Keratinocyte (primary cell): Measurements from ENCODE around the gene SPTBN4. TPM values are rescaled to one million over a fixed set of nuclear protein-coding genes. Genes with fewer than 3 reads are reported as not detected.

Experiments
- DNase-seq: peaks from one replicate; pipeline ENCODE4 v3.0.0-alpha.2; 2011; ENCODE audit warnings: low read depth, missing footprints, low spot score
- FAIRE-seq: peaks from 2 replicates; lab custom pipeline; 2011; peaks lifted over from hg19 to GRCh38; lab: Jason Lieb, UNC
- H2AFZ ChIP-seq: 2 replicates; pipeline ENCODE4 v1.6.0; 2012; ENCODE audit warnings: low read length, control low read depth, inconsistent platforms; ENCODE audit not compliant: control insufficient read depth
- H3K27ac ChIP-seq: 2 replicates; pipeline ENCODE4 v1.5.1; 2011; ENCODE audit warnings: low read length; ENCODE audit not compliant: control insufficient read depth, insufficient read depth
- H3K27me3 ChIP-seq: 3 replicates; pipeline ENCODE4 v1.6.0; 2011; ENCODE audit warnings: low read length; ENCODE audit not compliant: control insufficient read depth, insufficient read depth; ENCODE audit errors: extremely low read depth
- H3K36me3 ChIP-seq, 2 experiments: 2 replicates in 1 of 2; 3 replicates in 1 of 2; pipeline ENCODE4 v1.5.1; 2011; ENCODE audit warnings: low read length in 2 of 2, mild to moderate bottlenecking in 1 of 2; ENCODE audit not compliant: control insufficient read depth in 2 of 2, insufficient read depth in 2 of 2; ENCODE audit errors: extremely low read depth in 1 of 2
- H3K4me1 ChIP-seq: 3 replicates; pipeline ENCODE4 v1.5.1; 2011; ENCODE audit warnings: low read length; ENCODE audit not compliant: control insufficient read depth, insufficient read depth; ENCODE audit errors: extremely low read depth
- H3K4me2 ChIP-seq: 3 replicates; pipeline ENCODE4 v1.6.0; 2011; ENCODE audit warnings: low read depth, low read length; ENCODE audit not compliant: control insufficient read depth, insufficient read depth; ENCODE audit errors: extremely low read depth
- H3K4me3 ChIP-seq, 3 experiments: fragments of 200-600 bp in 1 of 3; sonication (generic) in 1 of 3; 2 replicates in 2 of 3; 3 replicates in 1 of 3; pipeline ENCODE4 v1.5.1; 2011 to 2016; ENCODE audit warnings: low read length in 3 of 3, mild to moderate bottlenecking in 3 of 3, control low read depth in 2 of 3, inconsistent platforms in 1 of 3, low read depth in 1 of 3, mixed read lengths in 1 of 3, mixed run types in 1 of 3, moderate library complexity in 1 of 3; ENCODE audit not compliant: control insufficient read depth in 2 of 3, insufficient read depth in 2 of 3; ENCODE audit errors: extremely low read depth in 1 of 3
- H3K79me2 ChIP-seq: 2 replicates; pipeline ENCODE4 v1.6.0; 2012; ENCODE audit warnings: low read length; ENCODE audit not compliant: control insufficient read depth, insufficient read depth
- H3K9ac ChIP-seq: 3 replicates; pipeline ENCODE4 v1.6.0; 2011; ENCODE audit warnings: low read length; ENCODE audit not compliant: control insufficient read depth, insufficient read depth; ENCODE audit errors: extremely low read depth
- H3K9me1 ChIP-seq: 3 replicates; pipeline ENCODE4 v1.6.0; 2011; ENCODE audit warnings: low read length; ENCODE audit not compliant: control insufficient read depth, insufficient read depth; ENCODE audit errors: extremely low read depth
- H3K9me3 ChIP-seq: 2 replicates; pipeline ENCODE4 v1.5.1; 2012; ENCODE audit warnings: low read depth, low read length; ENCODE audit not compliant: control insufficient read depth
- H4K20me1 ChIP-seq: 3 replicates; pipeline ENCODE4 v1.6.0; 2011; ENCODE audit warnings: low read length; ENCODE audit not compliant: control insufficient read depth, insufficient read depth; ENCODE audit errors: extremely low read depth
- EZH2 ChIP-seq: IDR thresholded peaks from one replicate; pipeline ENCODE4 v1.6.1; 2012; ENCODE audit warnings: inconsistent platforms, mild to moderate bottlenecking, low read length, moderate library complexity
- dilution Hi-C: fragments of 300-500 bp; cut with MboI; formaldehyde crosslinking; loops from one replicate; pipeline ENCODE4 v1.7.0; 2020; ENCODE audit warnings: low sequenced_read_pairs; ENCODE audit not compliant: extremely low pct_ligation_motif_present
- polyA plus RNA-seq, 5 experiments: library from polyadenylated mRNA; depleted of rRNA in 3 of 5; stranded (reverse) in 3 of 5; stranded (forward) in 1 of 5; unstranded in 1 of 5; fragments of >200 nt; gene quantifications; 1 replicate in 1 of 5; 2 replicates in 3 of 5; 3 replicates in 1 of 5; pipeline versions ENCODE4 v1.2.1 to v1.2.3, GENCODE V29; 2011 to 2012; ENCODE audit warnings: missing spikeins in 2 of 5, low read depth in 1 of 5, low replicate concordance in 1 of 5
- TF ChIP-seq, protein P1 (sequence below), 3 experiments: IDR thresholded peaks in 1 of 3; conservative IDR thresholded peaks in 1 of 3; optimal IDR thresholded peaks in 1 of 3; 2 replicates in 2 of 3; 3 replicates in 1 of 3; pipeline versions ENCODE3 to v1.5.1; 2011; ENCODE audit warnings: low read length in 3 of 3, mild to moderate bottlenecking in 3 of 3, moderate library complexity in 2 of 3, control low read depth in 1 of 3, inconsistent platforms in 1 of 3; ENCODE audit not compliant: insufficient read depth in 2 of 3; ENCODE audit errors: extremely low read depth in 1 of 3

Gene SPTBN4
- polyA plus RNA-seq, 1 donor (not counting 4 experiments of a cell fraction or from before 2014, with no cell fraction given) = 0.17 TPM

DNA sequence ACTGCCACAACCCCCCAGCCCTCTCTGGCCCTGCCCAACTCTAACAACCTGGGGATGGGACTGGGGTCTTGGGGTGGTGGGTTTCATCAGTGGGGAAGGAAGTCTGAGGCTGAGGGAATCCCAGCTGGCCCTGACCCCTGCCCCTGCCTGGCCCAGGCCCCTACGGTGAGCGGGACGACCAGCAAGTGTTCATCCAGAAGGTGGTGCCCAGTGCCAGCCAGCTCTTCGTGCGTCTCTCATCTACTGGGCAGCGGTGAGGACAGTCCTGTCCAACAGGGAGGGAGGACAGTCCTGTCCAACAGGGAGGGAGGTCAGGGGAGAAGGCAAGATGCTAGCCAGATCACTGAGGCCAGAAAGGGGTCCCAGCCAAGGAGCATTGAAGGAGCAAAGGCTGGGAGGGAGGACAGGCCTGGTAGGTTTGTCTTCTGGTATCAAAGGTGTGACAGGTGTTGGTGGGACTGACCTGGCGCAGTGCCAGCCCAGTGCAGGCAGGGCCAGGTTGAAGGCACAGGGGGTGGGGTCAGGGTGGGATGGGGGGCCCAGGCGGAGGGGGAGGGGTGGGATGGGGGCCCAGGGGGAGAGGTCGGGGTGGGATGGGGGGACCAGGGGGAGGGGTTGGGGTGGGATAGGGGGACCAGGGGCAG, 122.2 kb downstream of the SPTBN4 start:
- Histone ChIP-seq H3K79me2 (no peaks in the 10 kb centered on the region), H3K9me3 (no peaks in the 10 kb centered on the region), H3K9me1 (no peaks in the 10 kb centered on the region), H3K4me2 (no peak overlapping the region), H3K27me3 (no peaks in the 10 kb centered on the region), H3K4me1 (peaks cover 11% of the 10 kb centered on the region), H4K20me1 (no peaks in the 10 kb centered on the region), H3K9ac (no peak overlapping the region), H3K36me3 (peaks cover 1 to 6% of the 10 kb centered on the region in 2 experiments), H3K27ac (no peak overlapping the region), H3K4me3 (no peak overlapping the region), H2AFZ (no peak overlapping the region)
- FAIRE-seq (no peak), DNase-seq (no peak)
- TF ChIP-seq, protein P1, sequence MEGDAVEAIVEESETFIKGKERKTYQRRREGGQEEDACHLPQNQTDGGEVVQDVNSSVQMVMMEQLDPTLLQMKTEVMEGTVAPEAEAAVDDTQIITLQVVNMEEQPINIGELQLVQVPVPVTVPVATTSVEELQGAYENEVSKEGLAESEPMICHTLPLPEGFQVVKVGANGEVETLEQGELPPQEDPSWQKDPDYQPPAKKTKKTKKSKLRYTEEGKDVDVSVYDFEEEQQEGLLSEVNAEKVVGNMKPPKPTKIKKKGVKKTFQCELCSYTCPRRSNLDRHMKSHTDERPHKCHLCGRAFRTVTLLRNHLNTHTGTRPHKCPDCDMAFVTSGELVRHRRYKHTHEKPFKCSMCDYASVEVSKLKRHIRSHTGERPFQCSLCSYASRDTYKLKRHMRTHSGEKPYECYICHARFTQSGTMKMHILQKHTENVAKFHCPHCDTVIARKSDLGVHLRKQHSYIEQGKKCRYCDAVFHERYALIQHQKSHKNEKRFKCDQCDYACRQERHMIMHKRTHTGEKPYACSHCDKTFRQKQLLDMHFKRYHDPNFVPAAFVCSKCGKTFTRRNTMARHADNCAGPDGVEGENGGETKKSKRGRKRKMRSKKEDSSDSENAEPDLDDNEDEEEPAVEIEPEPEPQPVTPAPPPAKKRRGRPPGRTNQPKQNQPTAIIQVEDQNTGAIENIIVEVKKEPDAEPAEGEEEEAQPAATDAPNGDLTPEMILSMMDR (optimal IDR thresholded peaks at IDR 0.05 in 1 of 3, IDR thresholded peaks at IDR 0.05 in 1 of 3, conservative IDR thresholded peaks at IDR 0.05 in 1 of 3; ENCODE audit: extremely low read depth in 1 of 3, insufficient read depth in 2 of 3, low read length in 3 of 3) = no peak
- TF ChIP-seq EZH2 = no peak
- dilution Hi-C loops = no loop called here

DNA sequence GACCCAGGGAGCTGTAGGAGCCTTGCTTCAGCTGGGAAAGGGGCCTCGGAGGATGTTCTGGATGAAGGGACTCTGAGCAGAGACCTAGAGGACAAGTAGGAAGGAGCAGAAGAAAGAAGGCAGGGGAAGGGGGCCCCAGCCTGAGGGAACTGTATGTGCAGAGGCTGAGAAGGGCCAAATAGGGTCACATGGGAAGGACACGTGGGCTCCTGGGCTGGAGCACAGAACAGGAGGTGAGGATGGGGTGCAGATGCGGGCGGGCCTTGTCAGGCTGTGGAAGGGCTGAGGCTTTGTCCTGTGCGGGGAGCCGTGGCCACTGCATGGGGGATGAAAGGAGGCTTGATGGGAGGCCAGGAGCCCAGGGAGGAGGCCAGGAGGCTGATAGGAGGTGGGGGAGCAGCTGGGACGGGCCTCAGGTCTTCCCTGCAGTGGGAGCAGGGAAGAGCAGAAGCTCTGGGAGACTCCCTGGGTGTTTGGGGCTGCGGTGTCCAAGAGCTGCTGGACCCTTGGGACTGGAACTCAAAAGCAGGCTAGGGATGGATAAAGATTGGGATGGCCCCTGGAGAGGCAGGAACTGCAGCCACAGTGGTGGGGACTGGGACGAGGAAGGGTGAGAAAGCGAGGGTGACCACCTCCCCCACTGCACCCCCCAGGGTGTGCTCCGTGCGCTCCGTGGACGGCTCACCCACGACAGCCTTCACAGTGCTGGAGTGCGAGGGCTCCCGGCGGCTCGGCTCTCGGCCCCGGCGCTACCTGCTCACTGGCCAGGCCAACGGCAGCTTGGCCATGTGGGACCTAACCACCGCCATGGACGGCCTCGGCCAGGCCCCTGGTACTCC, 123.0 kb downstream of the SPTBN4 start:
- no peaks in the 10 kb centered on the region for H4K20me1 ChIP-seq
- no peak for FAIRE-seq
- no peak for TF ChIP-seq EZH2
- TF ChIP-seq, protein P1 (optimal IDR thresholded peaks at IDR 0.05 in 1 of 3, IDR thresholded peaks at IDR 0.05 in 1 of 3, conservative IDR thresholded peaks at IDR 0.05 in 1 of 3; ENCODE audit: extremely low read depth in 1 of 3, insufficient read depth in 2 of 3, low read length in 3 of 3) = no peak

More for the DNA sequence above, 123.0 kb downstream of the SPTBN4 start:
- H3K4me2 ChIP-seq = no peak overlapping the region
- no peak overlapping the region for H2AFZ ChIP-seq
- no peak overlapping the region for H3K27ac ChIP-seq
- H3K9me1 ChIP-seq = no peaks in the 10 kb centered on the region
- H3K4me3 ChIP-seq = no peak overlapping the region
- no peak for DNase-seq
- H3K36me3 ChIP-seq = peaks cover 1 to 6% of the 10 kb centered on the region in 2 experiments
- no peaks in the 10 kb centered on the region for H3K79me2 ChIP-seq
- H3K9me3 ChIP-seq = no peaks in the 10 kb centered on the region
- H3K9ac ChIP-seq = no peak overlapping the region
- dilution Hi-C loops = no loop called here
- no peaks in the 10 kb centered on the region for H3K27me3 ChIP-seq
- peaks cover 11% of the 10 kb centered on the region for H3K4me1 ChIP-seq
